Immature natural killer cell (primary cell): ENCODE results near the gene PRAC1. TPM values are rescaled to one million over a fixed set of nuclear protein-coding genes. Genes with fewer than 3 reads are reported as not detected.
A peak's percentile ranks its signal among the peaks of the same experiment; 100 is the strongest.

Experiments used
- DNase-seq, 3 donors: peaks; one replicate each; pipeline ENCODE4 v3.0.0; 2022; ENCODE audit warnings: mixed read lengths in 1 of 3
- H3K27ac Mint-ChIP-seq, 6 donors: one replicate each; pipeline ENCODE4 v1.8.0; 2020; ENCODE audit warnings: mixed read lengths in 6 of 6, mild to moderate bottlenecking in 5 of 6, inconsistent platforms in 4 of 6, moderate library complexity in 3 of 6
- H3K27me3 Mint-ChIP-seq, 3 donors: one replicate each; pipeline ENCODE4 v1.8.0; 2020 to 2021; ENCODE audit warnings: low read depth in 3 of 3, mild to moderate bottlenecking in 3 of 3, mixed read lengths in 3 of 3, moderate library complexity in 3 of 3, inconsistent platforms in 1 of 3
- H3K36me3 Mint-ChIP-seq, 3 donors: one replicate each; pipeline ENCODE4 v1.8.0; 2020; ENCODE audit warnings: mixed read lengths in 3 of 3, inconsistent platforms in 2 of 3, mild to moderate bottlenecking in 2 of 3
- H3K4me1 Mint-ChIP-seq, 2 donors: one replicate each; pipeline ENCODE4 v1.8.0; 2020; ENCODE audit warnings: inconsistent platforms in 2 of 2, mild to moderate bottlenecking in 2 of 2, mixed read lengths in 2 of 2, moderate library complexity in 1 of 2
- H3K4me3 Mint-ChIP-seq, 5 donors: one replicate each; pipeline ENCODE4 v1.8.0; 2020; ENCODE audit warnings: mild to moderate bottlenecking in 5 of 5, mixed read lengths in 5 of 5, inconsistent platforms in 3 of 5, moderate library complexity in 3 of 5
- H3K9me3 Mint-ChIP-seq, 6 donors: one replicate each; pipeline ENCODE4 v1.8.0; 2020; ENCODE audit warnings: mild to moderate bottlenecking in 6 of 6, mixed read lengths in 6 of 6, inconsistent platforms in 4 of 6, moderate library complexity in 3 of 6
- polyA plus RNA-seq, 3 donors: library from polyadenylated mRNA; unstranded; fragments of 300-500 nt; fragmentation: Illumina TruSeq; gene quantifications; one replicate each; pipeline ENCODE4 v1.2.3, GENCODE V29; 2021

Gene PRAC1
- polyA plus RNA-seq, 3 donors from 2014 or later = not detected

DNA sequence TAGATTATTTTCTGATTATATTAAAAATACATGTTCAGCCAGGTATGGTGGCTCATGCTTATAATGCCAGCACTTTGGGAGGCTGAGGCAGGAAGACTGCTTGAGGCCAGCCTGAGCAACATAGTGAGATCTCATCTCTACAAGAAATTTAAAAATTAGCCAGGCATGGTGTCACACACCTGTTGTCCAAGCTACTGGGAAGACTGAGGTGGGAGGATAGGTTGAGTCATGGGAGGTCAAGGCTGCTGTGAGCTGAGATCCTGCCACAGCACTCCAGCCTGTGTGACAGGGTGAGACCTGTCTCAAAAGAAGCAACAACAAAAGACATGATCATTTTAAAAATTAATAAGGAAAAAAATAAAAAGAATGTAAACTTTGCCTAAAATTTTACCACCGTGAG is 40.7 kb downstream of the PRAC1 start:
- Mint-ChIP-seq H3K27ac (no peak overlapping the region), H3K36me3 (no peaks in the 10 kb centered on the region)

GRCh38 chr17:48679385-48680096 is 42.8 kb downstream of the PRAC1 start:
- Mint-ChIP-seq H3K27me3 (peaks cover 6 to 15% (median 15%) of the 10 kb centered on the region in 3 donors), H3K9me3 (no peaks in the 10 kb centered on the region), H3K36me3 (no peaks in the 10 kb centered on the region), H3K4me1 (peaks cover 0 to 1% of the 10 kb centered on the region in 2 donors), H3K27ac (no peak overlapping the region), H3K4me3 (no peak overlapping the region)
- DNase-seq = no peak

More for the DNA sequence above, 40.7 kb downstream of the PRAC1 start:
- Mint-ChIP-seq H3K27me3 (peaks cover 6 to 13% (median 9%) of the 10 kb centered on the region in 3 donors), H3K9me3 (no peaks in the 10 kb centered on the region), H3K4me3 (no peak overlapping the region), H3K4me1 (peaks cover 0 to 1% of the 10 kb centered on the region in 2 donors)
- no peak for DNase-seq

- H3K4me1 Mint-ChIP-seq = peaks cover 0 to 1% of the 10 kb centered on the region in 2 donors
- H3K36me3 Mint-ChIP-seq = no peaks in the 10 kb centered on the region
- peak; percentile 53 to 68 (median 58) for DNase-seq
- peaks cover 6 to 15% (median 15%) of the 10 kb centered on the region in 3 donors for H3K27me3 Mint-ChIP-seq
- H3K9me3 Mint-ChIP-seq = no peaks in the 10 kb centered on the region
- H3K4me3 Mint-ChIP-seq = peak overlapping the region in 2 of 5 donors; percentile 19 to 27
- no peak overlapping the region for H3K27ac Mint-ChIP-seq
Observed at GRCh38 chr17:48678141-48678971, 44.0 kb downstream of the PRAC1 start.

DNA sequence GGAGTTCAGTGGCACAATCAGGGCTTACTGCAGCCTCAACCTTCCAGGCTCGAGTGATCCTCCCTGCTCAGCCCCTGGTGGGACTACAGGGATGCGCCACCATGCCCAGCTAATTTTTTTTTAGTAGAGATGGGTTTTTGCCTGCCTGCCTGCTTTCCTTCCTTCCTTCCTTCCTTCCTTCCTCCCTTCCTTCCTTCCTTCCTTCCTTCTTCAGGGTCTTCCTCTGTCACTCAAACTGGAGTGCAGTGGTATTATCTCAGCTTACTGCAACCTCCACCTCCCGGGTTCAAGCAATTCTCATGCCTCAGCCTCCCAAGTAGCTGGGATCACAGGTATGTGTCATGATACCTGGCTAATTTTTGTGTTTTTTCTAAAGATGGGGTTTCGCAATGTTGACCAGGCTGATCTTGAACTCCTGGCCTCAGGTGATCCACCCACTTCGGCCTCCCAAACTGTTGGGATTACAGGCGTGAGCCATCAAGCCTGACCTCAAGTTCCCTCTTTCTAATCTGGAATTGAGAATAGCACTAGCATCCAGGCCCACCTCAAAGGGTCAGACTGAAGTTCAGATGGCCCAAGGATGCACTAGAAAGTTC is 45.3 kb downstream of the PRAC1 start:
- Mint-ChIP-seq H3K27ac (no peak overlapping the region), H3K9me3 (no peaks in the 10 kb centered on the region), H3K4me1 (peaks cover 0 to 1% of the 10 kb centered on the region in 2 donors), H3K36me3 (no peaks in the 10 kb centered on the region), H3K27me3 (peaks cover 4 to 15% (median 12%) of the 10 kb centered on the region in 3 donors), H3K4me3 (no peak overlapping the region)
- no peak for DNase-seq

- Mint-ChIP-seq H3K27me3 (peaks cover 4 to 15% (median 6%) of the 10 kb centered on the region in 3 donors), H3K27ac (no peak overlapping the region), H3K36me3 (no peaks in the 10 kb centered on the region), H3K4me1 (peaks cover 4 to 6% of the 10 kb centered on the region in 2 donors), H3K9me3 (no peaks in the 10 kb centered on the region), H3K4me3 (no peak overlapping the region)
- no peak for DNase-seq
Observed at GRCh38 chr17:48672340-48672739, 50.0 kb downstream of the PRAC1 start.

Other genes starting within 250 kb of the PRAC1 start
- not detected for gene HOXB1, start 191.5 kb downstream of the PRAC1 start, polyA plus RNA-seq
- gene HOXB2, start 177.4 kb downstream of the PRAC1 start, polyA plus RNA-seq = 10 to 100 TPM; 15.9 to 32.6 (median 18.3) TPM
- under 1 TPM in 2 of 3 donors, not detected in 1; 0.14 to 0.53 TPM for gene HOXB4, start 144.2 kb downstream of the PRAC1 start, polyA plus RNA-seq
- gene HOXB3, start 132.3 kb downstream of the PRAC1 start, polyA plus RNA-seq = under 1 TPM in 2 of 3 donors, not detected in 1; 0.26 to 0.45 TPM
- not detected for gene HOXB5, start 128.7 kb downstream of the PRAC1 start, polyA plus RNA-seq
- not detected for gene HOXB6, start 117.5 kb downstream of the PRAC1 start, polyA plus RNA-seq
- gene HOXB7, start 111.5 kb downstream of the PRAC1 start, polyA plus RNA-seq = 1 to 10 TPM in 2 of 3 donors, under 1 TPM in 1; 0.39 to 1.8 (median 1.5) TPM
- gene HOXB8, start 107.2 kb downstream of the PRAC1 start, polyA plus RNA-seq = not detected
- not detected for gene HOXB9, start 96.2 kb downstream of the PRAC1 start, polyA plus RNA-seq
- gene PRAC2, start 667 bp upstream of the PRAC1 start, polyA plus RNA-seq = not detected
- not detected for gene HOXB13, start 6.2 kb upstream of the PRAC1 start, polyA plus RNA-seq
- gene TTLL6, start 94.7 kb upstream of the PRAC1 start, polyA plus RNA-seq = not detected
- gene CALCOCO2, start 108.5 kb upstream of the PRAC1 start, polyA plus RNA-seq = 100 to 1,000 TPM; 164 to 267 (median 199) TPM
- gene ATP5MC1, start 170.3 kb upstream of the PRAC1 start, polyA plus RNA-seq = 100 to 1,000 TPM; 136 to 179 (median 160) TPM
- 10 to 100 TPM; 62.4 to 84.3 (median 65.3) TPM for gene UBE2Z, start 185.9 kb upstream of the PRAC1 start, polyA plus RNA-seq
- 100 to 1,000 TPM; 143 to 170 (median 148) TPM for gene SNF8, start 222.3 kb upstream of the PRAC1 start, polyA plus RNA-seq
- gene GIP, start 246.1 kb upstream of the PRAC1 start, polyA plus RNA-seq = not detected